ENCODE results near the gene ANO9.

DNA sequence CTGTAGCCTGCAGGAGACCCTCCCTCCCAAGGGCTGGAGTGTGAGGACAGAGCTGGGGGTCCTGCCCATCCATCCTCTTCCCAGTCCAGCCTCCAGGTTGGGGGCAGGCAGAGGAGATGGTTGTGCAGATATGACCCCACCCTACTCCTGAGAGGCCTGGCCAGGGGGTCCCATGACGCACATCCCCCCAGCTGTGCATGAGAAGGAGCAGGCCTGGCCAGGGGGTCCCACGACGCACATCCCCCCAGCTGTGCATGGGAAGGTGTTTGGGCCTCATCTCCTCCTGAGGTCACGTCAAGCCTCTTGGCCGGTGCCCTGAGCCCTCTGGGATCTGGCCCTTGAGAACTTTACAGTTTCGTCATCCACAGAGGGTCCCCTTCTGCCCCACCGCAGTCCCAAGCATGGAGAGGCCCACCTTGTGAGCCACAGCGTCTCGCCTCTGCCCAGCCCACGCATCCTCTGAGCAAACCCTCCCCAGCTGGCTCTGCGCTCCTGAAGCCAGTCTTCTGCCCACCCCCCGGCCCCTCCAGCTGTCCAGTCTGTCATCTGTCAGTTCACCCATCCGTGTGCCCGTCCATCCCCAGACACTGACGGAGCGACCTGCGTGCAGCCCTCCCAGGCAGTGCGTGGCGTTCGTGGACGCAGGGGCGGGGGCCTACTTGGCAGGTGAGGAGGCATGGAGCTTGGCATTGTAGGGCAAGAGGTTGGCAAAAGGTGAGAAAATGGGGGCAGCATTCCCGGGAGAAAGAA is 2.3 kb downstream of the ANO9 start:
- TF ChIP-seq POLR2AphosphoS5 (IDR thresholded peaks at IDR 0.05), result no peak
- TF ChIP-seq, protein P1, sequence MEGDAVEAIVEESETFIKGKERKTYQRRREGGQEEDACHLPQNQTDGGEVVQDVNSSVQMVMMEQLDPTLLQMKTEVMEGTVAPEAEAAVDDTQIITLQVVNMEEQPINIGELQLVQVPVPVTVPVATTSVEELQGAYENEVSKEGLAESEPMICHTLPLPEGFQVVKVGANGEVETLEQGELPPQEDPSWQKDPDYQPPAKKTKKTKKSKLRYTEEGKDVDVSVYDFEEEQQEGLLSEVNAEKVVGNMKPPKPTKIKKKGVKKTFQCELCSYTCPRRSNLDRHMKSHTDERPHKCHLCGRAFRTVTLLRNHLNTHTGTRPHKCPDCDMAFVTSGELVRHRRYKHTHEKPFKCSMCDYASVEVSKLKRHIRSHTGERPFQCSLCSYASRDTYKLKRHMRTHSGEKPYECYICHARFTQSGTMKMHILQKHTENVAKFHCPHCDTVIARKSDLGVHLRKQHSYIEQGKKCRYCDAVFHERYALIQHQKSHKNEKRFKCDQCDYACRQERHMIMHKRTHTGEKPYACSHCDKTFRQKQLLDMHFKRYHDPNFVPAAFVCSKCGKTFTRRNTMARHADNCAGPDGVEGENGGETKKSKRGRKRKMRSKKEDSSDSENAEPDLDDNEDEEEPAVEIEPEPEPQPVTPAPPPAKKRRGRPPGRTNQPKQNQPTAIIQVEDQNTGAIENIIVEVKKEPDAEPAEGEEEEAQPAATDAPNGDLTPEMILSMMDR (IDR thresholded peaks at IDR 0.05), result no peak

Measured in breast epithelium (tissue), 3 donors.